Measurements from ENCODE around the gene KLF16. TPM values are rescaled to one million over a fixed set of nuclear protein-coding genes. Genes with fewer than 3 reads are reported as not detected.

KLF16 gene
- polyA plus RNA-seq, 1 donor: 13.6 TPM

- DNase-seq: no peak
Measured at GRCh38 chr19:1818549-1819195, 44.7 kb downstream of the KLF16 start.

- no peak for DNase-seq
Measured at GRCh38 chr19:1817553-1818179, 45.7 kb downstream of the KLF16 start.

GRCh38 chr19:1816530-1817298 lies 46.7 kb downstream of the KLF16 start:
- no peak for DNase-seq

- no peak for DNase-seq
Measured at GRCh38 chr19:1815605-1816529, 47.5 kb downstream of the KLF16 start.

- no peak for DNase-seq
Measured at GRCh38 chr19:1814833-1815604, 48.4 kb downstream of the KLF16 start.

GRCh38 chr19:1814391-1814790 lies 49.0 kb downstream of the KLF16 start:
- no peak for DNase-seq

- no peak for DNase-seq
Measured at GRCh38 chr19:1813192-1814182, 49.9 kb downstream of the KLF16 start.

- peak; percentile 83 for DNase-seq
Measured at GRCh38 chr19:1812426-1813191, 50.8 kb downstream of the KLF16 start.

- DNase-seq: no peak
Measured at GRCh38 chr19:1811942-1812425, 51.4 kb downstream of the KLF16 start, which contains the start of gene ATP8B3. Gene ATP8B3 (minus strand): TSS chr19:1812276. CDS start chr19:1811736, 540 bp downstream.

GRCh38 chr19:1811472-1811894 lies 51.9 kb downstream of the KLF16 start:
- DNase-seq: no peak

GRCh38 chr19:1810439-1811160 lies 52.8 kb downstream of the KLF16 start:
- no peak for DNase-seq

- no peak for DNase-seq
Measured at GRCh38 chr19:1809678-1810077, 53.7 kb downstream of the KLF16 start.

GRCh38 chr19:1808395-1808731 lies 55.0 kb downstream of the KLF16 start:
- DNase-seq: no peak

GRCh38 chr19:1807695-1808394 lies 55.5 kb downstream of the KLF16 start:
- no peak for DNase-seq

- DNase-seq: no peak
Measured at GRCh38 chr19:1807030-1807694, 56.2 kb downstream of the KLF16 start.

- DNase-seq: no peak
Measured at GRCh38 chr19:1806184-1807029, 57.0 kb downstream of the KLF16 start.

All from hindlimb muscle (tissue), 1 donor.